H9 (cell line): Measurements from ENCODE around the gene AKAP12. TPM values are rescaled to one million over a fixed set of nuclear protein-coding genes. Genes with fewer than 3 reads are reported as not detected.
A peak's percentile ranks its signal among the peaks of the same experiment; 100 is the strongest.

ENCODE experiments used
- DNase-seq: peaks from one replicate; pipeline ENCODE4 v3.0.0-alpha.2; 2017
- H2AFZ ChIP-seq: one replicate; pipeline ENCODE4 v1.6.1; 2013; ENCODE audit warnings: mild to moderate bottlenecking, low read length, control low read depth, moderate library complexity
- H2AK5ac ChIP-seq: 2 replicates; pipeline ENCODE4 v1.6.1; 2013; ENCODE audit warnings: low read length, control low read depth, mixed read lengths; ENCODE audit not compliant: insufficient read length
- H2BK120ac ChIP-seq: one replicate; pipeline ENCODE4 v1.6.1; 2013; ENCODE audit warnings: low read depth, mild to moderate bottlenecking, low read length, control low read depth, inconsistent platforms; ENCODE audit not compliant: poor library complexity, severe bottlenecking
- H2BK12ac ChIP-seq: 2 replicates; pipeline ENCODE4 v1.6.1; 2013; ENCODE audit warnings: low read length, control low read depth, mixed read lengths, low read depth; ENCODE audit not compliant: insufficient read length
- H2BK15ac ChIP-seq: 2 replicates; pipeline ENCODE4 v1.6.1; 2013; ENCODE audit warnings: low read depth, low read length, control low read depth
- H2BK20ac ChIP-seq: one replicate; pipeline ENCODE4 v1.6.1; 2013; ENCODE audit warnings: low read depth, mild to moderate bottlenecking, low read length, control low read depth, inconsistent platforms; ENCODE audit not compliant: poor library complexity, severe bottlenecking
- H2BK5ac ChIP-seq: 2 replicates; pipeline ENCODE4 v1.6.1; 2013; ENCODE audit warnings: low read length, control low read depth, mixed read lengths; ENCODE audit not compliant: insufficient read length
- H3K14ac ChIP-seq: 2 replicates; pipeline ENCODE4 v1.6.1; 2013; ENCODE audit warnings: low read length, control low read depth; ENCODE audit not compliant: insufficient read depth
- H3K18ac ChIP-seq: 2 replicates; pipeline ENCODE4 v1.6.1; 2013; ENCODE audit warnings: low read depth, mild to moderate bottlenecking, mixed read lengths, low read length, control low read depth; ENCODE audit not compliant: insufficient read length
- H3K23ac ChIP-seq: 2 replicates; pipeline ENCODE4 v1.6.1; 2013; ENCODE audit warnings: low read length, control low read depth, mixed read lengths, low read depth; ENCODE audit not compliant: insufficient read length
- H3K23me2 ChIP-seq: 2 replicates; pipeline ENCODE4 v1.6.1; 2013; ENCODE audit warnings: low read depth, mild to moderate bottlenecking, mixed read lengths, low read length, control low read depth; ENCODE audit not compliant: insufficient read length, poor library complexity, severe bottlenecking
- H3K27ac ChIP-seq: 2 replicates; pipeline ENCODE4 v1.5.1; 2013; ENCODE audit warnings: low read length, control low read depth, mixed read lengths, low read depth; ENCODE audit not compliant: insufficient read length
- H3K27me3 ChIP-seq: 2 replicates; pipeline ENCODE4 v1.6.1; 2013; ENCODE audit warnings: low read length, control low read depth, inconsistent platforms; ENCODE audit not compliant: insufficient read depth
- H3K4ac ChIP-seq: 2 replicates; pipeline ENCODE4 v1.6.1; 2013; ENCODE audit warnings: low read depth, mild to moderate bottlenecking, control low read depth, inconsistent platforms, low read length, moderate library complexity
- H3K4me1 ChIP-seq: 2 replicates; pipeline ENCODE4 v1.6.1; 2013; ENCODE audit warnings: low read length, control low read depth, inconsistent platforms; ENCODE audit not compliant: insufficient read depth
- H3K4me2 ChIP-seq: 2 replicates; pipeline ENCODE4 v1.6.1; 2013; ENCODE audit warnings: low read length, control low read depth, mixed read lengths; ENCODE audit not compliant: insufficient read length, insufficient read depth
- H3K56ac ChIP-seq: 2 replicates; pipeline ENCODE4 v1.6.1; 2013; ENCODE audit warnings: low read depth, mild to moderate bottlenecking, mixed read lengths, low read length, control low read depth; ENCODE audit not compliant: insufficient read length
- H3K79me1 ChIP-seq: 2 replicates; pipeline ENCODE4 v1.6.1; 2013; ENCODE audit warnings: low read depth, mild to moderate bottlenecking, moderate library complexity, low read length, control low read depth, inconsistent platforms; ENCODE audit not compliant: insufficient read depth, poor library complexity, severe bottlenecking
- H3K79me2 ChIP-seq: 2 replicates; pipeline ENCODE4 v1.6.1; 2013; ENCODE audit warnings: low read length, control low read depth, inconsistent platforms; ENCODE audit not compliant: insufficient read depth
- H3K9ac ChIP-seq: 2 replicates; pipeline ENCODE4 v1.6.1; 2013; ENCODE audit warnings: low read length, control low read depth, mixed read lengths; ENCODE audit not compliant: insufficient read length; ENCODE audit errors: extremely low read depth
- H3K9me3 ChIP-seq: one replicate; pipeline ENCODE4 v1.6.1; 2013; ENCODE audit warnings: low read depth, low read length, inconsistent platforms; ENCODE audit not compliant: control insufficient read depth
- H3T11ph ChIP-seq: one replicate; pipeline ENCODE4 v1.6.1; 2013; ENCODE audit warnings: mild to moderate bottlenecking, low read length, control low read depth, inconsistent platforms
- H4K20me1 ChIP-seq: one replicate; pipeline ENCODE4 v1.6.1; 2013; ENCODE audit not compliant: control insufficient read depth, insufficient read length, insufficient read depth
- H4K5ac ChIP-seq: 2 replicates; pipeline ENCODE4 v1.6.1; 2013; ENCODE audit warnings: low read depth, mild to moderate bottlenecking, mixed read lengths, low read length, control low read depth; ENCODE audit not compliant: insufficient read length
- H4K8ac ChIP-seq: replicated peaks from 2 replicates; pipeline ENCODE4 v1.6.1; 2013; ENCODE audit warnings: low read length, control low read depth, mixed read lengths, low read depth; ENCODE audit not compliant: insufficient read length
- H4K91ac ChIP-seq: 2 replicates; pipeline ENCODE4 v1.6.1; 2013; ENCODE audit warnings: low read depth, mild to moderate bottlenecking, moderate library complexity, mixed read lengths, low read length, control low read depth; ENCODE audit not compliant: insufficient read length
- H3K27ac Mint-ChIP-seq, 3 experiments: 2 replicates in 2 of 3; 3 replicates in 1 of 3; pipeline ENCODE4 v1.8.0; 2020 to 2021; ENCODE audit warnings: mixed read lengths in 3 of 3, mild to moderate bottlenecking in 1 of 3, moderate library complexity in 1 of 3
- H3K27me3 Mint-ChIP-seq: 2 replicates; pipeline ENCODE4 v1.8.0; 2021; ENCODE audit warnings: low read depth, mild to moderate bottlenecking, moderate library complexity, mixed read lengths
- H3K36me3 Mint-ChIP-seq, 3 experiments: 2 replicates in 2 of 3; 3 replicates in 1 of 3; pipeline ENCODE4 v1.8.0; 2020 to 2021; ENCODE audit warnings: low read depth in 3 of 3, mixed read lengths in 3 of 3; ENCODE audit not compliant: insufficient read depth in 1 of 3
- H3K4me1 Mint-ChIP-seq, 2 experiments: 2 replicates each; pipeline ENCODE4 v1.8.0; 2020; ENCODE audit warnings: mixed read lengths in 2 of 2
- H3K4me3 Mint-ChIP-seq, 2 experiments: 2 replicates in 1 of 2; 3 replicates in 1 of 2; pipeline ENCODE4 v1.8.0; 2020 to 2021; ENCODE audit warnings: mild to moderate bottlenecking in 2 of 2, mixed read lengths in 2 of 2, moderate library complexity in 1 of 2
- H3K9me3 Mint-ChIP-seq, 2 experiments: 2 replicates in 1 of 2; 3 replicates in 1 of 2; pipeline ENCODE4 v1.8.0; 2020; ENCODE audit warnings: mild to moderate bottlenecking in 2 of 2, mixed read lengths in 2 of 2, moderate library complexity in 1 of 2
- WGBS: extraction: QIAGEN DNeasy Blood & Tissue Kit; methylation state at CpG from one replicate; pipeline ENCODE4 v1.1.7; 2013; ENCODE audit warnings: missing lambda C conversion rate, low lambda C conversion rate, mixed read lengths; ENCODE audit not compliant: insufficient read length; ENCODE audit errors: extremely low coverage; 5-methylcytosine and 5-hydroxymethylcytosine counted together
- total RNA-seq: library from RNA; stranded (reverse); gene quantifications from 2 replicates; pipeline ENCODE4 v1.2.1, GENCODE V29; 2021
- TF ChIP-seq, protein P1 (sequence below): fragments of 200-600 bp; sonication (generic); conservative IDR thresholded peaks from 3 replicates; pipeline ENCODE4 v1.8.0; 2021; ENCODE audit warnings: antibody characterized with exemption, mild to moderate bottlenecking

AKAP12 gene
- total RNA-seq, 1 experiment from 2014 or later, result 52.3 TPM

DNA sequence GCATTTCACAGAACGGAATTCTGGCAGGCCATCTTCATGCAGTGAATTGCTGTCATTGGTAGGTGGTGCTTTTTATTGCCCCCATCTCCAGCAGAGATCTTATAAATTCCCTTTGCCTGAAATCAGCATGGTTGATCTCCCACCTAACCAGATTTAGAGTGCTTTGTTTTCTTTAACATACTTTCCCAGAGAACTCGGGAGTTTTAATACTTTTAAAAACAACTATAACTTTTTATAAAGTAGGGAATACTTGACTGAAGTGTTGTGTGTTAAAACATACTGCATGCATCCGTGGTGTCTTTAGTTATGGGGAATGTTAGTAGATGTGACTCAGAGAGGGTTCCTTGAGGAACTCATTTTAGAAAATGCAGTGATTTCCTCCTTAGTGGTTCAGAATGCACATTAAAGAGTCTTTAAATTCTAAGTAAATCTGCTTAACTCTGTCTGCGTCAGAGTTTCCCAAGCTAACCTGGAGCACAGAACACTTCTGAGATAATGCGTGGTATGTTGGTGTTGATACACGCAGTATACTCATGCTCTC, 54.9 kb downstream of the AKAP12 start:
- Mint-ChIP-seq H3K27me3 (no peaks in the 10 kb centered on the region), H3K36me3 (no peaks in the 10 kb centered on the region; a peak in 1 of 7 replicates), H3K4me3 (no peak overlapping the region), H3K4me1 (peaks cover 18 to 34% of the 10 kb centered on the region in 2 experiments), H3K27ac (peak overlapping the region in 1 of 3 experiments; percentile 13; a peak in 2 of 7 replicates), H3K9me3 (no peaks in the 10 kb centered on the region)
- Histone ChIP-seq H3K23me2 (no peaks in the 10 kb centered on the region), H3K27me3 (no peaks in the 10 kb centered on the region), H2BK12ac (no peak overlapping the region), H2AK5ac (no peak overlapping the region), H3K18ac (no peak overlapping the region), H3K9me3 (no peaks in the 10 kb centered on the region), H3K14ac (no peak overlapping the region), H4K91ac (no peak overlapping the region), H2BK15ac (no peak overlapping the region), H4K8ac (no peak overlapping the region), H3K27ac (no peak overlapping the region), H3T11ph (no peak overlapping the region), H2AFZ (no peak overlapping the region), H3K4me1 (no peaks in the 10 kb centered on the region), H3K79me2 (no peaks in the 10 kb centered on the region; the same call in 1 of the 2 replicates), H3K4ac (no peak overlapping the region), H4K20me1 (no peaks in the 10 kb centered on the region), H2BK20ac (no peak overlapping the region), H3K9ac (no peak overlapping the region), H3K79me1 (no peaks in the 10 kb centered on the region), H2BK120ac (no peak overlapping the region), H3K56ac (no peak overlapping the region), H3K23ac (no peak overlapping the region), H4K5ac (no peak overlapping the region), H2BK5ac (no peak overlapping the region), H3K4me2 (no peak overlapping the region)
- no CpG with 5 or more reads among the region's 6 CpGs for WGBS
- DNase-seq, result no peak
- TF ChIP-seq, protein P1, sequence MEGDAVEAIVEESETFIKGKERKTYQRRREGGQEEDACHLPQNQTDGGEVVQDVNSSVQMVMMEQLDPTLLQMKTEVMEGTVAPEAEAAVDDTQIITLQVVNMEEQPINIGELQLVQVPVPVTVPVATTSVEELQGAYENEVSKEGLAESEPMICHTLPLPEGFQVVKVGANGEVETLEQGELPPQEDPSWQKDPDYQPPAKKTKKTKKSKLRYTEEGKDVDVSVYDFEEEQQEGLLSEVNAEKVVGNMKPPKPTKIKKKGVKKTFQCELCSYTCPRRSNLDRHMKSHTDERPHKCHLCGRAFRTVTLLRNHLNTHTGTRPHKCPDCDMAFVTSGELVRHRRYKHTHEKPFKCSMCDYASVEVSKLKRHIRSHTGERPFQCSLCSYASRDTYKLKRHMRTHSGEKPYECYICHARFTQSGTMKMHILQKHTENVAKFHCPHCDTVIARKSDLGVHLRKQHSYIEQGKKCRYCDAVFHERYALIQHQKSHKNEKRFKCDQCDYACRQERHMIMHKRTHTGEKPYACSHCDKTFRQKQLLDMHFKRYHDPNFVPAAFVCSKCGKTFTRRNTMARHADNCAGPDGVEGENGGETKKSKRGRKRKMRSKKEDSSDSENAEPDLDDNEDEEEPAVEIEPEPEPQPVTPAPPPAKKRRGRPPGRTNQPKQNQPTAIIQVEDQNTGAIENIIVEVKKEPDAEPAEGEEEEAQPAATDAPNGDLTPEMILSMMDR, result no peak
